GM18508 (cell line): ENCODE measurements around the gene SLC35D2.
"Not testable (repeated sequence)": the region's sequence is repeated elsewhere in the genome, so short reads cannot be mapped to it uniquely, and the experiment has no call there.

ENCODE experiments used
- ATAC-seq: cut with Tn5 transposase; IDR thresholded peaks from one replicate; pipeline ENCODE4 v1.9.1; 2021; ENCODE audit warnings: moderate number of reproducible peaks; ENCODE audit not compliant: insufficient read depth, unreplicated experiment

Gene SLC35D2

DNA sequence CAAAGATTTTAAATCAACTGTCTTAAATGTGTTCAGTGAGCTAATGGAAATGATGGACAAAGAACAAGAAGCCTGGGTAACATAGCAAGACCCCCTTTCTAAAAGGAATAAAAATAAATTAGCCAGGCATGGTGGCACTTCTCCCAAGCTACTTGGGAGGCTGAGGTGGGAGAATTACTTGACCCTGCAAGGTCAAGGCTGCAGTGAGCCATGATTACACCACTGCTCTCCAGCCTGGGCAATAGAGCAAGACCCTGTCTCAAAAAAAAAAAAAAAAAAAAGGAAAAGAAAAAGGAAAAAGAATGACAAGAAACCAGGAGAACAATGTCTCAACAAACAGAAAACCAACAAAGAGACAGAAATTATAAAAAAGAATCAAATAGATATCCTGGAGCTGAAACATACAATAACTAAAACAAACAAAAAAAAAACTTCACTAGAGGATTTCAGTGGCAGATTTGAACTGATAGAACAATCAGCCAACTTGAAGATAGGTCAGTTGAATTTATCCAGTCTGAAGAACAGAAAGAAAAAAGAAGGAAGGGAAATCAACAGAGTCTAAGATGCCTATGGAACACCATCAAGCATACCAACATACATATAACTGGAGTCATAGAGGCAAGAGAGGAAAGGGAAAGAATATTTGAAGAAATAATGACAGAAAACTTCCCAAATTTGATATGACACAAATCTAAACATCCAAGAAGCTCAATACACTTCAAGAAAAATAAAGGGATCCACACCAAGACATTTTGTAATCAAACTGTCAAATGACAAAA is 16.8 kb upstream of the SLC35D2 start:
- no peak for ATAC-seq

- ATAC-seq = no peak
These were observed 15.8 kb upstream of the SLC35D2 start for GRCh38 chr9:96399325-96399633.

DNA sequence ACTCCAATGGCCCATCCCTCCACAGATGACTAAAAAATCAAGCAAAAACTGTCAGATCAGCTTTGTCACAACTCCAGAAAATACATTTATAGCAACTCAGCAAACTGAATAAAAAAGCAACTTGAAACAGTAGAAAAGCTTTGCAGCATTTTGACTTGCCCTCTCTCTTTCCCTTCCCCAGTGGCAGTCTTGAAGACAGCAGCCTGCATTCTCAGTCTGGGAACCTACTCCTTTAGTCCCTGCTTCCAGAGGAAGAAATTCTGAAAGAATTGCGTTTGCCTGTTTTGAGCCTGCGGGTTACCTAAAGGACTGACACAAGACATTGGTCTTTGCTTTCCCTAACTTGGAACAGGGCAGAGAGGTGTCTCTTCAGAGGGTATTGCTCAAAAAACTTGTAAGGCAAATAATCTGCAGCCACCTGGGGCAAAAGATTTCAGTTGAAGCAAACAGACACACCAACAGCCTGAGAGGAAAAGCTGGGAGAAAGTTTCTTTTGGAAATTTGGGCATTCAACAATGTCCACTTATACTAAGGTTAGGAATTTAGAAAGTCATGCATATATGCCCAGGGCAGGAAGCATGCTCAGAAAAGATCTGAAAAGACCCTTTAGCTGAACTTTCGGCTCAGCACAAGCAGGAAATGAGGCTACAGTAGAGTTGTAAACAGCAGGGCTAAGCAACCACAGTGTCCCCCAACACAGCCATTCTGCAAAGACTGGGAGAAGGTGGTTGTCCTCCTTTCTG is 15.2 kb upstream of the SLC35D2 start:
- no peak for ATAC-seq

- no peak for ATAC-seq
These were observed 12.5 kb upstream of the SLC35D2 start for GRCh38 chr9:96395964-96396363.

DNA sequence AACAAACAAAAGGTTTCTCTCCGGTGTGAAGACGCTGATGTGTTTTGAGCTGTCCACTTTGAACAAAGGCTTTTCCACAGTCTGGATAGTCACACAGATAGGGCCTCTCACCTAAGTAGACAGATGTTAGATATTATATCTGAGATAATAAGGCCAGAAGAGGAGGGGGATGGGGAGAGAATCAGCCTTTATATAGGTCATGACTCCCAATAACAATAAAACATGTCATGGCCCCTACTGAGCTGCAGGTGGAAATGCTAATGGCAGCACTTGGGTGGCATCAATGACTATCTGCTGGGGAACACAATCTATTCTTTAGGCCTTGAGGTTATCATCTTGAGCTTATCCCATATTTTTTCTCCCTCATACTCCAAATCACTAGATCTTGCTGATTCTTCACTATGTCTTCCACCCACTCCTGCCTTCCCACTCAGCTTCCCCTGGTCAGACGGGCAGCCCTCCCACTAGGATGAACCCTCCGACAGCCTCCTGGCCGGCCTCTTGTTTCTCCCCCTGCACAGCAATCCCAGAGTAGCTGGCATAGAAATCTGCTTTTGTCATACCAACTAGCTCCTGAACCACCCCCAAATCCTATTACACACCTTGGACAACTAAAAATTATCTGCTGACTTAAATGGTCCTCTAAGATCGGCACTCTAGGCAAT is 11.5 kb upstream of the SLC35D2 start:
- ATAC-seq = no peak

DNA sequence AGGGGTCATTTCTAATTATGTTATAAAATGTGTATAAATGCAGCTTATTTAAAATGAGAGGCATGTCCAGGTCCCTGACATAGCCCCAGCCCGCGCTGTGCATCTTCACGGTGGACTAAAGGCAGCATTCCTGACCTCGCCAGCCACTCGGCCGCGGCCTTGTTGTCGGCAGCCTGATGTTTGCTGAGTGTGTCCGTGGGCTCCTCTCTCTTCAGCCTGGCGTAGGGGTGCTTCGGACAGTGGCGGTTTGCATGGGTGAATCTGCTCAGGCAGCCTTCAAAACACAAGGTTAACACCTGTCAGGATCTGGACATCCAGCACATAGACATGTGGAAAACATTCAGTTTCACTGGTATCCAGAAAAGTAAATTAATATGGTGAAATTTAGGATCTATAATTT is 8.8 kb upstream of the SLC35D2 start:
- ATAC-seq = no peak

GRCh38 chr9:96391021-96391765 is 7.7 kb upstream of the SLC35D2 start:
- no peak for ATAC-seq

DNA sequence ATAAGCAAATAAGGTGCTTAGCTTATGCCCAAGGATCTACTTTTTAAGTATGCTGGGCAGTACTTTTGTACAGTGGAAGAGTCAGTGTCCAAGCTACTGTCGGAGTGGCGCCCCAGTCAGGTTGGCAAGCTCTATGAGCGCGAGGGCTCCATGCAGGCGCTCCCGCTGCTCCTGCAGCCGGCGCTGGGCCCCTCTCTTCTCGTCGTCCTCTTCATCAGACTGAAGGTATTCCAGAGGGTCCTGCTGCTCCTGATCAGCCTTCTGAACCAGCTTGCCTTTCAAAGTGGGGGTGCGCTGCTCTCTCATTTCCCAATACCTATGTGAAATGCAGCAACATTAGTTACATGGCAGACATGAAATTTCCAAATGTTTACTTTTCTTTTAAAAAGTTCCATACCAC is 4.6 kb upstream of the SLC35D2 start:
- ATAC-seq = no peak

DNA sequence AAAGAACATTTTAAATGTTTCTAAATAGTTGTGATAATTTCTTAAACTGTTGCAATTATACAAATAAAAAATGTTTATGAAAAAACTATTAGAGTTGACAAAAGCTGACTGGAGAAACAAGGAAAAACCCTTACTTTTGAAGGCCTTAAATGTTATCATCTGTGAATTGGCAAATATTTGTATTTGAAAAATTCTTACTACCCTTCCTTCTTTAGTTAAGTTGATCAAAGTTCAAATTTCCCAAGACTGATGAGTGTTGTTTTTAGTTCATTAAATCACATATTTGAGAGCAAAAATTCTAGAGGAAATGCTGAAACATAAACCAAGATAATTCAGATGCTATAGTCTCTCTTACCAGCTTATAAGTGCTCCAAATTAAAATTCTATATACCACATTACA is 2.6 kb upstream of the SLC35D2 start:
- ATAC-seq = no peak

DNA sequence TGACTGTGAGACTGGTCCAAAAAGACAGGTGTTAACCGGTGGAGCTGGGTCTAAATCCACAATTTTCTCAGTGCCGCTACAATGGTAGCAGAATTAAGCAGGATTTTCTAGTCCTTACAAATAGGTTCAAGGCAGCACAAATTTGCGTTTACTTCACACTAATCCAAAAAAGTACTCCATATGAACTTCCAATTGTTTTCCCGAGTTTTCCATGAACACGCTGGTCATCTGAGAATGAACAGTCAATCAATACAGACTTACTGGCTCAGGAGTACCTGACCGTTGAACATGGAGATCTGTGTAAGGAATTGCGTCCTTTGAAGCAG is 709 bp downstream of the SLC35D2 start:
- no peak for ATAC-seq

DNA sequence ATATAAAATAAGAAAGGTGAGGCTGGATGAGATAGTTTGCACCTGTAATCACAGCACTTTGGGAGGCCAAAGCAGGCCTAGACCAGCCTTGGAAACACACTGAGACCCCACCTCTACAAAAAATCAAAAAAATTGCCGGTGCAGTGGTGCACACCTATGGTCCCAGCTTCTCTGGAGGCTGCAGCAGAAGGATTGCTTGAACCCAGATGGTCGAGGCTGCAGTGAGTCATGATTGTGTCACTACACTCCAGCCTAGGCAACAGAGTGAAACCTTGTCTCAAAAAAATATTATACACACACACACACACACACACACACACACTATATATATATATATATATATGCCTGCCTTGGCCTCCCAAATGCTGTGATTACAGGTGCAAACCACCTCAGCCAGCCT is 1.3 kb downstream of the SLC35D2 start:
- no peak for ATAC-seq

DNA sequence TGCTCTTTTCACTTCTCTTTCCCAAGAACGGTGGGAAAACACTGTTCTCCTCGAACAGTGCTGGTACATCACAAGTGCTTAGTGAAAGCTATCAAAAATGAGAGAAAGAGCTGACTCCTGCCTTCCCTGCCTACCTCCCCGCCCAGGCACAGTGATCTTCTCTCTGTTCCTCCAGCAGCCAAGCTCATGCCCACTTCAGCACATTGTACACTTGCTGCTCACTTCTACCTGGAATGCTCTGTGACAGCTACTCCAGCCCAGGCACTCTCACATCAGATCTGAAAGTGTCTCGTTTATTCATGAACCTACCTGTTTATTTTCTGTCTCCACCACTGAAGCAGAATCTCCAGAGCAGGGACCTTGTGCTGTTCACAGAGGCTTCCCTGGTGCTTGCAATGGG is 1.8 kb downstream of the SLC35D2 start:
- ATAC-seq = no peak

DNA sequence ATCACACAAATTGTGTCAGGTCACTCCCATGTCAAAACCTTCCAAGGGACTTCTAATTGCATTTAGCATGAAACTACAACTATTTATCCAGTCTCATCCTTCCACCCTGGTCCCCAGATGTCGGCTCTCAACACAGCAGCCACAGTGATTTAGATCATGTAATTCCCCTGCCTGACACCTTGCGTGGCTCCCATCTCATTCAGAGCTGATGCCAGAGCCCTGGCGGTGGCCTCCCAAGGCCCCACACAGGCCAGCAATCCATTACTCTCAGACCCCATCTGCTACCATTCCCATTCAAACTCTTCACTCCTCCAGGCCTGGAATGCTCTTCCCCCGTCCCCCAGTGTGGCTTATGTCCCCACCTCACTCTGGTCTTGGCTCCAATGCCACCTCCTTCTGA is 2.4 kb downstream of the SLC35D2 start:
- no peak for ATAC-seq

DNA sequence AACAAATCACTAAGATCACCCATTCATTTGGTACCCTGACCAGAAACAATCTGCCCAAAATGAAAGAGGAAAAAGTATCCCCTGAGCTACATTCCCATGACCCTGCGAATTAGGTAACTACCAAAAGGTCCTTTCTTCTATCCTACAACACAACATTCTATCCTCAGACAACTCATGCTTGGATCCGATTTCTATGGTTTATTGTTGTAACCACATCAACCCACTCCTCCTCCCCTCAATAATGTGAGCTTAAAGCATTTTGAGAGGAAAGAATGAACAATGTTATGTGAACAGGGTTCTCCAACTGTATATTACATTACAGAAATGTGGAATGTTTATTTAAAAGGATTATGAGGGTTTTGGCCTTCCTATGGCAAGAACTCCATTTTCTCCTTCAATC is 4.0 kb downstream of the SLC35D2 start:
- ATAC-seq = no peak

GRCh38 chr9:96378187-96378586 is 5.3 kb downstream of the SLC35D2 start:
- ATAC-seq = no peak

- no peak for ATAC-seq
These were observed 6.3 kb downstream of the SLC35D2 start for GRCh38 chr9:96376891-96377874.

DNA sequence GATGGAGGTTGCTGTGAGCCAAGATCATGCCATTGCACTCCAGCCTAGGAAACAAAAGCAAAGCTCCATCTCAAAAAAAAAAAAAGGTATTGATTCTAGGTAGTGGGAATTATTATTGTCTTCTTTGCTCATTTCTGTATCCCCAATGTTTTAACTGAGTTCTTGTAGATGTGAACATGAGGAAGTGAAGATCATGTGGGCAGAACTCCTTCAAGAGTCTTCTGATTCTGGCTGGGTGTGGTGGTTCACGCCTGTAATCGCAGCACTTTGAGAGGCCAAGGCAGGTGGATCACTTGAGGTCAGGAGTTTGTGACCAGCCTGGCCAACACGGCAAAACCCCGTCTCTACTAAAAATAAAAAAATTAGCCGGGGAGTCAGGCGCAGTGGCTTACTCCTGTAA is 8.0 kb downstream of the SLC35D2 start:
- ATAC-seq = not testable (repeated sequence)

- no peak for ATAC-seq
These were observed 15.6 kb downstream of the SLC35D2 start for GRCh38 chr9:96367943-96368342.

DNA sequence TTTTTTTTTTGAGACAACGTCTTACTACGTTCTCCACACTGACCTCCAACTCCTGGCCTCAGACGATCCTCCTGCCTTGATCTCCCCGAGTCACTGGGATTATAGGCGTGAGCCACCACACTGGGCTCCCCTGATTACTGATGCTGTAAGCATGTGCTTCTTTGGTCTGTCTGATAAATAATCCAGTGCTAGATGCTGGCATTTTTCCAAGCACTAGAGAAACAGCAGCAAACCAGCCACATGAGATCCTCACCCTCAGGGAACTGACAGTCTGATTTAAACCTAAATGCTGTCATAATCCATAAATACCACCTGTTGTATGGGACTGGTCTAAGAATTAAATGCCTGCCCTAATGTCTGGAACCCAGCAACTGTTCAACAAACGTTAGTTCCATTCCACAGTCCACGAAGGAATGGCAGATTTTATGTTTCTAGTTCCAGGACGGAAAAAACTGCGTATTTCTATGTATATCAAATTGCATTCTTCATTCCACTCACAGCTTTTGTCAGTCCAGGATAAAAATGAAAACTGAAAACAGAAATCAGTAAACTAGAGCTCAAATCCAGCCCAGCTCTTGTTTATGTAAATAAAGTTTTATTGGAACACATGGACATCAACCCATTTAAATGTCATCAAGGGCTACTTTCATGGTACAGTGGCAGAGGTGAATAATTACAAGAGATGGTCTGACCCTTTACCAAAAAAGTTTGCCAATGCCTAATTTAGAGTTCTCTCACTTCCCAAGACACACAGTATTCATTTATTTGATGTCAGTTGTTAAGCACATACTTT is 20.1 kb downstream of the SLC35D2 start:
- no peak for ATAC-seq
